ENCODE results near the gene NATD1.

Gene NATD1

DNA sequence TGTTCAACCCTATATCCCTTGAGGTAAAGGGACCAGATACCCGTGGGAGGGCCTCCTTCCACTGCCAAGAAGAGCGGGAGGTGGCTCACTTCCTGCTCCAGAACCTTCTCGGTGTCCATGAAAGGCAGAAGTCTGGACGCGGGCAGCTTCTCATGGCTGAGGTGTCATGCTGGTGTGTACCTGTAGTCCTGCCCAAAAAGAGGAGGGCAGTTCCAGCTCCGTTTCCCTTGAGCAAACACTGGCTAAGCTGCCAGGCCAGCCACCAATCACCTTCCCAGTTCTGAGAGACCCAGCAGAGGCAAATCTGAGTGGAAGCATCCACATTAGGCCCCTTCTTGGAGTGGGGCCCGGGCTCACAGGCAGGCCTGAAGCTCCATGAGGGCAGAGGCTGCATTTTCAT lies 44.9 kb downstream of the NATD1 start:
- TF ChIP-seq, protein P1, sequence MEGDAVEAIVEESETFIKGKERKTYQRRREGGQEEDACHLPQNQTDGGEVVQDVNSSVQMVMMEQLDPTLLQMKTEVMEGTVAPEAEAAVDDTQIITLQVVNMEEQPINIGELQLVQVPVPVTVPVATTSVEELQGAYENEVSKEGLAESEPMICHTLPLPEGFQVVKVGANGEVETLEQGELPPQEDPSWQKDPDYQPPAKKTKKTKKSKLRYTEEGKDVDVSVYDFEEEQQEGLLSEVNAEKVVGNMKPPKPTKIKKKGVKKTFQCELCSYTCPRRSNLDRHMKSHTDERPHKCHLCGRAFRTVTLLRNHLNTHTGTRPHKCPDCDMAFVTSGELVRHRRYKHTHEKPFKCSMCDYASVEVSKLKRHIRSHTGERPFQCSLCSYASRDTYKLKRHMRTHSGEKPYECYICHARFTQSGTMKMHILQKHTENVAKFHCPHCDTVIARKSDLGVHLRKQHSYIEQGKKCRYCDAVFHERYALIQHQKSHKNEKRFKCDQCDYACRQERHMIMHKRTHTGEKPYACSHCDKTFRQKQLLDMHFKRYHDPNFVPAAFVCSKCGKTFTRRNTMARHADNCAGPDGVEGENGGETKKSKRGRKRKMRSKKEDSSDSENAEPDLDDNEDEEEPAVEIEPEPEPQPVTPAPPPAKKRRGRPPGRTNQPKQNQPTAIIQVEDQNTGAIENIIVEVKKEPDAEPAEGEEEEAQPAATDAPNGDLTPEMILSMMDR (IDR thresholded peaks at IDR 0.05; ENCODE audit: borderline replicate concordance, insufficient read depth, low read depth, low read length): no peak

DNA sequence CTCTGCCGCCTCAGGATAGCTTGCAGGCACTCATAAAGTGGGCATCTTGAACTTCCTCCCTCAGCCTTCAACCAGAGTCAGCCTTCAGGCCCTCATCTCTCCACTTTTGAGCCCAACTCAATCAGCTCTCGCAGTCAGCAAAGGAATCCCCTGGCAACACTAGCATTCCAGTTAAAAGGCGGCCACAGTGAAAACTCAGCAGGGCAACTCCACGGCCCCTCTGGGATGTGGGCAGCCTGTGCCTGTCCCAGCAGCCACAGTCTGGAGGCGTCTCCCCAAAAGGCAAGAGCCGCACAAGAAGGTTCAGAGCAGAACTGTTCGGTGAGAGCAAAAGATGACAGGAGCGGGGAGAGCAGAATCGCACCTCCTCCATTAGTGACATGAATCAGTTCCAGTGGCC lies 48.3 kb downstream of the NATD1 start:
- no peak overlapping the region for H3K4me3 ChIP-seq (ENCODE audit: low read depth, low read length)
- TF ChIP-seq, protein P1 (IDR thresholded peaks at IDR 0.05; ENCODE audit: borderline replicate concordance, insufficient read depth, low read depth, low read length): no peak

More for the DNA sequence above, 44.9 kb downstream of the NATD1 start:
- H3K4me3 ChIP-seq (ENCODE audit: low read depth, low read length): no peak overlapping the region

DNA sequence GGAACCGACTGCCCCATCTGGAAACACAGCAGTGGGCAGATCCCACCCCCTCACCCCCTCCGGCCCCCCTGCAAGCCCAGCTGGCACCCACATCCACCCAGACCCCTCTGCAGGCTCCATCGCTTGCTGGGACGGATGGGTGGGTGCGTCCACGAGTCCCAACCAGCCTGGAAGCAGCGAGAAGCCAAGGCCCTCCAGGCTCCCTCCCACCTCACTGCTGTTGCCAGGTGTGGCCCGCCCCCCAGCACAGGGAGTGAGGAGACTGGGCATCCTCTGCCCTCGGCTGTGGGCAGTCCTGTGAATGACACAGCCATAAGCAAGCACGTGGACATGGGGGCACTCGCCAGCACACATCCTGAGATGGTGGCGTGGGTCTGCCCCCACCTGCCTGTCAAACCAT lies 50.7 kb downstream of the NATD1 start:
- no peak overlapping the region for H3K4me3 ChIP-seq (ENCODE audit: low read depth, low read length)
- TF ChIP-seq, protein P1 (IDR thresholded peaks at IDR 0.05; ENCODE audit: borderline replicate concordance, insufficient read depth, low read depth, low read length): no peak

DNA sequence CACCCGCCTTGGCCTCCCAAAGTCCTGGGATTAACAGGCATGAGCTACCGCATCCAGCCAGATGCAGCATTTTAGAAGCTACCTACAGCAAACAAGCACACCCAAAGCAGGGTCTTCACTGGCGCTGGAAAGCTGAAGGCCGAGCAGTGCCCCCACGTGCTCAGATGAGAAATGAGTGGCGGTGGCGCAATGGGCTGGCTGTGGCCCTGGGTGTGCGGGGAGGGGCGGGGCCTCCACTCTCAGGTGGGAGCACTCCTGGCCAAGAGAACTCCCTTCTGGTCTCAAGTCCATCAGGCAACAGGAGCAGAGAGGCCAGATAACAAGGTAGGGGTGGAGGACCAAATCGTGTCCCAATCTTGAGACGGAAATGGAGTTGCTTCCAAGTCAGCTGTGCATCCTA lies 51.3 kb downstream of the NATD1 start:
- TF ChIP-seq, protein P1 (IDR thresholded peaks at IDR 0.05; ENCODE audit: borderline replicate concordance, insufficient read depth, low read depth, low read length): no peak
- H3K4me3 ChIP-seq (ENCODE audit: low read depth, low read length): no peak overlapping the region

DNA sequence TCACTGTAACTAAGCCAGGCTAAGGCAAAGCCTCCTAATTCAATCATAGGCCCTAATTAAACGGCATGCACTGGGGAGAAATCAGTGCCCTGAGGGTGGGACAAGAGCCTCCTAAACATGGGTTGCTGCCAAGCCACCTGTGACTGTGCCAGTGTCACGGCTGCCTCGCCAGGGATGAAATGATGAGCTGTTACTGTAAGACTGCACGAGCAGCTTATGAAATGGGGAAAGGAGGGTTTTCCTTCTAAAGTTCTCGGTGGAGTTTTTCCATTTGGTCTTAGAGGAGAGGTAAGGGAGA lies 52.0 kb downstream of the NATD1 start:
- TF ChIP-seq, protein P1 (IDR thresholded peaks at IDR 0.05; ENCODE audit: borderline replicate concordance, insufficient read depth, low read depth, low read length): no peak
- H3K4me3 ChIP-seq (ENCODE audit: low read depth, low read length): no peak overlapping the region

DNA sequence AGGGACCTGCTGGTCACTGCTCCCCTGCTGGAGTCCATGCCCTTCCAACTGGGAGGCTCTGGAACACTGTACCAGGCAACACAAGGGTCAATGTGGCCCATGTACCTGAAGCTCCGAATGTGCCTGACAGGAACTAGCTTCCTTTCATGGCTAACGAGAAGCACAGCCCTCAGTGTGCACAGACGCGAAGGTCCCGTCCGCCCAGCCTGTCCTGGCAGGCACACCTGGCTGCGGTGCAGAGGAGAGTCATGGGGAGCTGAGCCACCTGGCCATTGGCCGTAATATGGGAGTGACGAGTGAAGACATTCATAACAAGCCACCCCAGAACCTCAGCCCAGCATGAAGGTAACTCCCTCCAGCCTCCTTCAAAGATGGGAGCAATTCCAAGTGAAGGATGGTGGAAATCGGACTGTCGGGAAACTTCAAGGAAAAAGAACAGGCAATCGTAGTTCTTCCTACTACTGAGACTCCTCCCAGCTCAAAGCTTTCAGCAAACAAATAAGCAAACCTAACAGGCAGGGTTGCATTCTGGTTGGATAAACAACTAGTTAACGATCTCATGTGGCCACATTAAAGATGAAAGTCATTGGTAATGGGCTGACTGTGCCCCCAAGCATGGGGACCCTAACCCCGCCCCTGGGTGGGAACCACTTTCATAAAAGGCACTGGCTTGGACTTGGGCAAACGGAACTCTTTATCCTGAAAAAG lies 52.5 kb downstream of the NATD1 start:
- no peak overlapping the region for H3K4me3 ChIP-seq (ENCODE audit: low read depth, low read length)
- TF ChIP-seq, protein P1 (IDR thresholded peaks at IDR 0.05; ENCODE audit: borderline replicate concordance, insufficient read depth, low read depth, low read length): no peak

DNA sequence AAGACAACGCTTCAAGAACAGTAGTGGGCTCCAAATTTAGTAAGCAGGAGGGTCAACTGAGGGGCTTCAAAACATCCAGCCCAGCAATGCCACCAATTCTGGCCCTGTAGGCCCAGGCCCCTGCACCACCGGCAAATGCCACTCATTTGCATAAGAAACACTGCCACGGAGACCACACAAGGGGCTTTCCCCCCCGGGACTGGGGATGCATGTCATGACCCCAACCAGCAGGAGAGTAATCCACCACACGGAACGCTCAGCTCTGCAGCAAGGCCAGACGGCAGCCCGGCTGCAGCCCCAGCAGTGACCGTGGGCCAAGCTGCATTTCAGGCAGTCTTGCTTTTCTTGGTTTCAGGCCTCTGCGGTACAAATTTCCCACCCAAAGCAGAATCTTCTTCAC lies 53.4 kb downstream of the NATD1 start:
- TF ChIP-seq, protein P1 (IDR thresholded peaks at IDR 0.05; ENCODE audit: borderline replicate concordance, insufficient read depth, low read depth, low read length): no peak
- H3K4me3 ChIP-seq (ENCODE audit: low read depth, low read length): no peak overlapping the region

Measured in GM12875 (cell line).